Lung (tissue), 12 donors: ENCODE results near the gene OLR1. TPM values are rescaled to one million over a fixed set of nuclear protein-coding genes. Genes with fewer than 3 reads are reported as not detected.

Source experiments
- ATAC-seq: fragments of 200-7000 bp; cut with Tn5 transposase; one replicate; pipeline ENCODE4 v1.9.1; 2020; ENCODE audit warnings: moderate number of reproducible peaks; ENCODE audit not compliant: insufficient read depth, low FRiP score
- DNase-seq, 3 donors: peaks; one replicate each; pipeline ENCODE4 v3.0.0-alpha.2; 2013 to 2017
- H3K27ac ChIP-seq, 2 donors: one replicate each; pipeline ENCODE4 v1.5.1; 2013; ENCODE audit warnings: mild to moderate bottlenecking in 2 of 2, moderate library complexity in 2 of 2, control low read depth in 1 of 2, inconsistent platforms in 1 of 2, low read depth in 1 of 2, low read length in 1 of 2
- H3K27me3 ChIP-seq, 3 donors: one replicate each; pipeline ENCODE4 v1.5.1; 2013; ENCODE audit warnings: low read length in 2 of 3; ENCODE audit not compliant: control insufficient read depth in 3 of 3, insufficient read depth in 3 of 3
- H3K36me3 ChIP-seq, 4 donors: one replicate each; pipeline ENCODE4 v1.5.1; 2013; ENCODE audit warnings: low read length in 4 of 4, mild to moderate bottlenecking in 1 of 4, moderate library complexity in 1 of 4; ENCODE audit not compliant: control insufficient read depth in 4 of 4, insufficient read depth in 4 of 4
- H3K4me1 ChIP-seq, 5 donors: one replicate each; pipeline ENCODE4 v1.5.1; 2013; ENCODE audit warnings: low read length in 5 of 5, mild to moderate bottlenecking in 2 of 5, moderate library complexity in 1 of 5; ENCODE audit not compliant: control insufficient read depth in 5 of 5, insufficient read depth in 5 of 5
- H3K4me3 ChIP-seq: one replicate; pipeline ENCODE4 v1.5.1; 2013; ENCODE audit warnings: mild to moderate bottlenecking, control low read depth, moderate library complexity
- H3K9ac ChIP-seq, 2 donors: one replicate each; pipeline ENCODE4 v1.5.1; 2013; ENCODE audit warnings: low read length in 2 of 2, control low read depth in 1 of 2; ENCODE audit not compliant: insufficient read depth in 1 of 2
- H3K9me3 ChIP-seq, 4 donors: one replicate each; pipeline ENCODE4 v1.5.1; 2013; ENCODE audit warnings: low read length in 3 of 4, mild to moderate bottlenecking in 1 of 4, moderate library complexity in 1 of 4; ENCODE audit not compliant: control insufficient read depth in 4 of 4, insufficient read depth in 3 of 4
- WGBS, 2 donors: extraction: QIAGEN DNeasy Blood & Tissue Kit; methylation state at CpG; one replicate each; pipeline ENCODE4 v1.1.7; 2013; 5-methylcytosine and 5-hydroxymethylcytosine counted together
- polyA plus RNA-seq, 2 donors: library from polyadenylated mRNA; stranded (reverse); fragments of 200-250 nt; gene quantifications; one replicate each; pipeline ENCODE4 v1.2.1, GENCODE V29; 2013
- total RNA-seq, 2 donors: library from RNA; depleted of rRNA in 1 of 2; stranded (reverse); fragments of >200 nt in 1 of 2; gene quantifications; one replicate each; pipeline ENCODE4 v1.2.1, GENCODE V29; 2014 to 2021
- TF ChIP-seq, protein P1 (sequence below): IDR thresholded peaks from 2 replicates; pipeline ENCODE4 v1.5.1; 2012; ENCODE audit warnings: mild to moderate bottlenecking; ENCODE audit errors: control extremely low read depth, extremely low read depth
- donor health status: control.
- donor health status: control.
- donor health status: Bipolar disorder and iron deficiency.
- donor health status: healthy.
- donor health status: DM: yes; HTN: yes; CAD: no.

OLR1 gene
- total and polyA plus RNA-seq, 4 donors, result 11.3 to 52.1 (median 21.6) TPM

DNA sequence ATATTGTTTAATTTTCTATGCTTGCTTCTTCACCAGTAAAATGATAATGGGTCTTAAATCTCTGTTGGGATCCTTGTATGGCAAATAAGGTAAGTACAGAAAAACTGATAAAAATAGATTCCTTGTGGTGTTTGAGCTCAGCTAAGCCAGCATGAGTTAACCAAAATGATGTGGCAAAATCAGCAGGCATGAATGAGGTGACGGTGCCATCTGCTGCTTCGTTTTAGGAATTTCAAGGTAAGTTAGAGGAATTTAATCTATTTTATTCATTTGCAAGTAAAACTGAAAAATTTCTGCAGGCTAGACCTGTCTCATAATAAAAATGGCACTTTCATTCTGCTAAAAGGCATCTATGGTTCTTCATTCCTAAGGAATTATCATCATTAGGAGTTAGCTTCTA lies 31.9 kb downstream of the OLR1 start:
- TF ChIP-seq, protein P1, sequence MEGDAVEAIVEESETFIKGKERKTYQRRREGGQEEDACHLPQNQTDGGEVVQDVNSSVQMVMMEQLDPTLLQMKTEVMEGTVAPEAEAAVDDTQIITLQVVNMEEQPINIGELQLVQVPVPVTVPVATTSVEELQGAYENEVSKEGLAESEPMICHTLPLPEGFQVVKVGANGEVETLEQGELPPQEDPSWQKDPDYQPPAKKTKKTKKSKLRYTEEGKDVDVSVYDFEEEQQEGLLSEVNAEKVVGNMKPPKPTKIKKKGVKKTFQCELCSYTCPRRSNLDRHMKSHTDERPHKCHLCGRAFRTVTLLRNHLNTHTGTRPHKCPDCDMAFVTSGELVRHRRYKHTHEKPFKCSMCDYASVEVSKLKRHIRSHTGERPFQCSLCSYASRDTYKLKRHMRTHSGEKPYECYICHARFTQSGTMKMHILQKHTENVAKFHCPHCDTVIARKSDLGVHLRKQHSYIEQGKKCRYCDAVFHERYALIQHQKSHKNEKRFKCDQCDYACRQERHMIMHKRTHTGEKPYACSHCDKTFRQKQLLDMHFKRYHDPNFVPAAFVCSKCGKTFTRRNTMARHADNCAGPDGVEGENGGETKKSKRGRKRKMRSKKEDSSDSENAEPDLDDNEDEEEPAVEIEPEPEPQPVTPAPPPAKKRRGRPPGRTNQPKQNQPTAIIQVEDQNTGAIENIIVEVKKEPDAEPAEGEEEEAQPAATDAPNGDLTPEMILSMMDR, result peak; percentile 70
- Histone ChIP-seq H3K27me3 (no peaks in the 10 kb centered on the region), H3K36me3 (no peaks in the 10 kb centered on the region), H3K27ac (no peak overlapping the region), H3K4me3 (no peak overlapping the region), H3K9ac (no peak overlapping the region), H3K4me1 (no peaks in the 10 kb centered on the region), H3K9me3 (no peaks in the 10 kb centered on the region)
- DNase-seq (peak; percentile 57 to 74 (median 66)), ATAC-seq (peak; percentile 34)
- WGBS, 2 donors, result 11 to 25% methylated on average over 2 of the region's 2 CpGs

DNA sequence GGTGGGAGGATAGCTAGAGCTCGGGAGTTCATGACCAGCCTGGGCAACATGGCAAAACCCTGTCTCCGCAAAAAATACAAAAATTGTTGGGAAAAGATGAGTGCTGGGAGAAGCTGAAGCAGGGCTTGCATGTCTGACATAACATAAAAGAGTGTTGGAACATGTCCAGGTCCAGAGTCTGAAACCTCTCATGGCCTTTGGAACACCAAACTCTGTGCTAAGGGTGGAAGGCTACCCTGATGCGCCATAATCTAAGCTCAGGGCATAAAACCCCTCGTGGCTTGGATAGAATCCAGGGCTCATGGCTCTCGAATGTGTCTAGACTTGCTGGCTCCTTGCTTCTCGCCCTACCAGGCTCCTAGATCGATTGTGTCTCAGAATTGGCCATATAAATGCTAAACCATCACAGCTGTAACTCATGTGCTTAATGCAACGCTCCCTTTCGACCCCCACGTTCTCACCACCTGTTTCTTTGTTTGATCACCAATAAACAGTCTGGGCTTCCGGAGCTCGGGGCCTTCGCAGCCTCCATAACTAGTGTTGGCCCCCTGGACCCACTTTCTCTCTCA lies 35.2 kb downstream of the OLR1 start:
- H3K9me3 ChIP-seq, result no peaks in the 10 kb centered on the region
- TF ChIP-seq, protein P1, result no peak

DNA sequence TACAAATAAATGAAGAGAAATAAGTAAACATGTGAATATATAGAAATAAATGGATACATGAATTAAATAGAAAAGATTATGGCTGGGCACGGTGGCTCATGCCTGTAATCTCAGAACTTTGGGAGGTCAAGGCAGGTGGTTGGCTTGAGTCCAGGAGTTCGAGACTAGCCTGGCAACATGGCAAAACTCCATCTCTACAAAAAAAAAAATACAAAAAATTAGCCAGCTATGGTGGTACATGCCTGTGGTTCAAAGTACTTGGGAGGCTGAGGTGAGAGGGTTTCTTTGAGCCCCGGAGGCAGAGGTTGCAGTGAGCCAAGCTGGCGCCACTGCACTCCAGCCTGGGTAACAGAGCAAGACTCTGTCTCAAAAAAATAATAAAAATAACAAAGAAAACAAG lies 36.8 kb downstream of the OLR1 start:
- Histone ChIP-seq H3K27me3 (no peaks in the 10 kb centered on the region), H3K27ac (no peak overlapping the region), H3K4me3 (no peak overlapping the region), H3K4me1 (peaks cover 0 to 6% (median 0%) of the 10 kb centered on the region in 5 donors), H3K9me3 (no peaks in the 10 kb centered on the region), H3K9ac (no peak overlapping the region), H3K36me3 (no peaks in the 10 kb centered on the region)
- DNase-seq (no peak), ATAC-seq (no peak)
- WGBS, 2 donors, result 78 to 88% methylated on average over 4 of the region's 4 CpGs
- TF ChIP-seq, protein P1, result no peak

More for the DNA sequence above, 35.2 kb downstream of the OLR1 start:
- H3K9ac ChIP-seq, result no peak overlapping the region
- no peak for ATAC-seq
- no peak overlapping the region for H3K27ac ChIP-seq
- peak in 2 of 3 donors; percentile 21 to 35 for DNase-seq
- H3K27me3 ChIP-seq, result no peaks in the 10 kb centered on the region
- no peak overlapping the region for H3K4me3 ChIP-seq
- peaks cover 0 to 6% (median 0%) of the 10 kb centered on the region in 5 donors for H3K4me1 ChIP-seq
- WGBS, 2 donors, result 83 to 86% methylated on average over 13 of the region's 13 CpGs
- no peaks in the 10 kb centered on the region for H3K36me3 ChIP-seq

DNA sequence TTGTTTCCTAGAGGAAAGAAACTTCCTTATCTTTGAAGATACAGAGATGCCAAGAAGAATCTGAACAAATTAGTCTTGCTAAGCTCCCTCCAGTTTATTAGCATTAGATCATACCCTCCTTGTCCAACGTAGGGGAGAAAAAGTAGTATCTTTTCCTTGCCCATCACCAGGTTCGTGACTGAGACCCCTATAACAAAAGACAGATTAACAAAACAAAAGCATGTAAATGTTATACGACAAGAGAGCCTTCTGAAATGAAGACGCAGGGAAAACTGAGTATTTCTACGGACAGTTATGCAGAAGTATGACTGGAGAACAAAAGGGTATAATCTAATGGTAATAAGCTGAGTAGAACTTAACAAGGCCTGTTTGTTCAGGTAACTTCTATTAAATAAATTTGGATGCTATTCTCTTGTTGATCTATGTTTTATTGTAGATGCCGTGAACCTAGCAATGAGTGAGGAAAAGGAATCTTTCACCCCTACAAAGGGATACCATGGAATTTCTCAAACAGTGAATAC lies 39.0 kb downstream of the OLR1 start:
- H3K27me3 ChIP-seq, result no peaks in the 10 kb centered on the region
- ATAC-seq, result no peak
- H3K9ac ChIP-seq, result no peak overlapping the region
- TF ChIP-seq, protein P1, result no peak
- H3K9me3 ChIP-seq, result no peaks in the 10 kb centered on the region
- H3K4me1 ChIP-seq, result peaks cover 0 to 6% (median 0%) of the 10 kb centered on the region in 5 donors
- H3K4me3 ChIP-seq, result no peak overlapping the region
- WGBS, 2 donors, result 87 to 88% methylated on average over 6 of the region's 6 CpGs
- H3K27ac ChIP-seq, result no peak overlapping the region
- H3K36me3 ChIP-seq, result no peaks in the 10 kb centered on the region
- no peak for DNase-seq
